NCI-H526 treated with DMSO at 0.1 percent for 48 hours (cell line): ENCODE data around the gene ATIC.

Experiments
- DNase-seq: peaks from one replicate; lab custom pipeline; 2025; lab: John Stamatoyannopoulos, UW

Gene ATIC

GRCh38 chr2:215399067-215399716 is 87.3 kb downstream of the ATIC start:
- no peak for DNase-seq
